GM13977 (cell line): Measurements from ENCODE around the gene NEK7.

Source experiments
- DNase-seq: peaks from one replicate; pipeline ENCODE4 v3.0.0; 2012; ENCODE audit warnings: low spot score
- CTCF ChIP-seq: IDR thresholded peaks from 2 replicates; pipeline ENCODE4 v1.5.1; 2012; ENCODE audit warnings: mild to moderate bottlenecking, control low read depth; ENCODE audit not compliant: insufficient read depth; ENCODE audit errors: extremely low read depth, missing control alignments
- in situ Hi-C: fragments of 300-500 bp; cut with MboI; formaldehyde crosslinking; loops from one replicate; pipeline ENCODE4 v1.12.0; 2022; ENCODE audit warnings: low sequenced_read_pairs, low pct_unique_long_range_greater_than_20kb, mixed read lengths, inconsistent platforms; ENCODE audit not compliant: unreplicated experiment

Gene NEK7

GRCh38 chr1:198166900-198167299 is 10.1 kb downstream of the NEK7 start:
- DNase-seq = no peak
- in situ Hi-C loops = loop anchor here (25.0 kb wide), 1 partner anchor 520 kb away; no protein-coding TSS in a partner anchor
- no peak for TF ChIP-seq CTCF

- TF ChIP-seq CTCF = no peak
- DNase-seq = no peak
- in situ Hi-C loops = loop anchor here (25.0 kb wide), 1 partner anchor 520 kb away; no protein-coding TSS in a partner anchor
These were observed 10.7 kb downstream of the NEK7 start for GRCh38 chr1:198167436-198167934.

GRCh38 chr1:198168227-198168626 is 11.4 kb downstream of the NEK7 start:
- in situ Hi-C loops = loop anchor here (25.0 kb wide), 1 partner anchor 519 kb away; no protein-coding TSS in a partner anchor
- no peak for DNase-seq
- no peak for TF ChIP-seq CTCF

GRCh38 chr1:198169672-198170071 is 12.9 kb downstream of the NEK7 start:
- TF ChIP-seq CTCF = no peak
- in situ Hi-C loops = loop anchor here (25.0 kb wide), 1 partner anchor 518 kb away; no protein-coding TSS in a partner anchor
- DNase-seq = no peak

- TF ChIP-seq CTCF = no peak
- DNase-seq = no peak
- in situ Hi-C loops = loop anchor here (25.0 kb wide), 1 partner anchor 515 kb away; no protein-coding TSS in a partner anchor
These were observed 15.1 kb downstream of the NEK7 start for GRCh38 chr1:198171667-198172540.

- no peak for DNase-seq
- no peak for TF ChIP-seq CTCF
- in situ Hi-C loops = loop anchor here (25.0 kb wide), 1 partner anchor 513 kb away; no protein-coding TSS in a partner anchor
These were observed 17.0 kb downstream of the NEK7 start for GRCh38 chr1:198173832-198174231.
